CD4-positive, alpha-beta memory T cell (primary cell): ENCODE data around the gene RGMA. TPM values are rescaled to one million over a fixed set of nuclear protein-coding genes. Genes with fewer than 3 reads are reported as not detected.

Source experiments
- CTCF ChIA-PET: fragments of 350-600 bp; sonication (Branson Sonifier 250); formaldehyde crosslinking; loops from one replicate; lab custom pipeline; 2021; ENCODE audit warnings: inconsistent platforms; ENCODE audit not compliant: partially characterized antibody; lab: Charles Lee
- POLR2A ChIA-PET: fragments of 350-600 bp; sonication (Branson Sonifier 250); formaldehyde crosslinking; loops from one replicate; lab custom pipeline; 2021; ENCODE audit not compliant: partially characterized antibody; lab: Charles Lee
- DNase-seq, 5 donors: peaks; one replicate each; pipeline versions ENCODE4 v3.0.0 to v3.0.0-alpha.2; 2020 to 2022; ENCODE audit warnings: mixed read lengths in 1 of 5
- H3K27ac ChIP-seq: one replicate; pipeline ENCODE4 v1.7.0; 2013; ENCODE audit warnings: low read depth, low read length
- H3K27me3 ChIP-seq: 2 replicates; pipeline ENCODE4 v1.7.0; 2013; ENCODE audit warnings: mild to moderate bottlenecking, low read length, moderate library complexity; ENCODE audit not compliant: insufficient read depth
- H3K36me3 ChIP-seq: 2 replicates; pipeline ENCODE4 v1.7.0; 2013; ENCODE audit warnings: mild to moderate bottlenecking, low read length, moderate library complexity; ENCODE audit not compliant: insufficient read depth
- H3K4me1 ChIP-seq: 2 replicates; pipeline ENCODE4 v1.7.0; 2013; ENCODE audit warnings: mild to moderate bottlenecking, low read length, moderate library complexity; ENCODE audit not compliant: insufficient read depth
- H3K4me3 ChIP-seq, 2 donors: one replicate each; pipeline ENCODE4 v1.7.0; 2013; ENCODE audit warnings: low read length in 2 of 2, mild to moderate bottlenecking in 1 of 2
- H3K9me3 ChIP-seq, 2 donors: one replicate each; pipeline ENCODE4 v1.7.0; 2013; ENCODE audit warnings: low read length in 2 of 2, control low read depth in 1 of 2; ENCODE audit not compliant: control insufficient read depth in 1 of 2
- H3K27ac Mint-ChIP-seq, 7 donors: one replicate each; pipeline ENCODE4 v1.8.0; 2020 to 2021; ENCODE audit warnings: mixed read lengths in 7 of 7, mild to moderate bottlenecking in 6 of 7, inconsistent platforms in 3 of 7, moderate library complexity in 3 of 7
- H3K27me3 Mint-ChIP-seq, 2 donors: one replicate each; pipeline ENCODE4 v1.8.0; 2020 to 2021; ENCODE audit warnings: mixed read lengths in 2 of 2
- H3K36me3 Mint-ChIP-seq, 2 donors: one replicate each; pipeline ENCODE4 v1.8.0; 2020 to 2021; ENCODE audit warnings: mixed read lengths in 2 of 2, inconsistent platforms in 1 of 2, mild to moderate bottlenecking in 1 of 2
- H3K4me1 Mint-ChIP-seq, 4 donors: one replicate each; pipeline ENCODE4 v1.8.0; 2020 to 2021; ENCODE audit warnings: mixed read lengths in 4 of 4, mild to moderate bottlenecking in 1 of 4
- H3K4me3 Mint-ChIP-seq, 8 donors: one replicate each; pipeline ENCODE4 v1.8.0; 2020 to 2021; ENCODE audit warnings: mixed read lengths in 8 of 8, mild to moderate bottlenecking in 7 of 8, moderate library complexity in 6 of 8, inconsistent platforms in 3 of 8
- H3K9me3 Mint-ChIP-seq, 8 donors: one replicate each; pipeline ENCODE4 v1.8.0; 2020 to 2021; ENCODE audit warnings: mixed read lengths in 8 of 8, mild to moderate bottlenecking in 5 of 8, inconsistent platforms in 3 of 8, moderate library complexity in 1 of 8
- intact Hi-C: fragments of 100-400 bp; cut with micrococcal nuclease; formaldehyde crosslinking; loops from one replicate; pipeline ENCODE4 v1.15.1; 2023
- polyA plus RNA-seq, 2 donors: library from polyadenylated mRNA; unstranded; fragments of 300-500 nt; fragmentation: Illumina TruSeq; gene quantifications; one replicate each; pipeline ENCODE4 v1.2.3, GENCODE V29; 2021
- total RNA-seq, 2 experiments: library from RNA; stranded (reverse); gene quantifications; one replicate each; pipeline ENCODE4 v1.2.3, GENCODE V29; 2021

Gene RGMA
- total and polyA plus RNA-seq, 4 experiments from 2014 or later = not detected

GRCh38 chr15:93073465-93073952 lies 15.5 kb downstream of the RGMA start:
- H3K27me3 ChIP-seq = peaks cover 22% of the 10 kb centered on the region
- POLR2A ChIA-PET = interaction anchor here (1.1 kb wide), 1 partner anchor 11 kb away, joined by 3 read pairs; no protein-coding TSS in a partner anchor

GRCh38 chr15:93072411-93073394 lies 16.3 kb downstream of the RGMA start:
- ChIA-PET POLR2A (no interaction called here), CTCF (interaction anchor here (1.4 kb wide), 1 partner anchor 13 kb away, joined by 3 read pairs; no protein-coding TSS in a partner anchor)
- peaks cover 43 to 45% of the 10 kb centered on the region in 2 donors for H3K27me3 Mint-ChIP-seq

More at GRCh38 chr15:93073465-93073952, 15.5 kb downstream of the RGMA start:
- Histone ChIP-seq H3K4me1 (peaks cover 18% of the 10 kb centered on the region), H3K9me3 (no peaks in the 10 kb centered on the region), H3K36me3 (no peaks in the 10 kb centered on the region), H3K4me3 (no peak overlapping the region), H3K27ac (no peak overlapping the region)
- peak in 1 of 5 donors; percentile 6 for DNase-seq
- intact Hi-C loops = no loop called here
- no peaks in the 10 kb centered on the region for H3K9me3 Mint-ChIP-seq
- H3K4me3 Mint-ChIP-seq = peak overlapping the region; percentile 66 to 91 (median 82)
- H3K36me3 Mint-ChIP-seq = no peaks in the 10 kb centered on the region
- peaks cover 43 to 50% of the 10 kb centered on the region in 2 donors for H3K27me3 Mint-ChIP-seq
- H3K4me1 Mint-ChIP-seq = peaks cover 8 to 24% (median 14%) of the 10 kb centered on the region in 4 donors
- CTCF ChIA-PET = interaction anchor here (1.4 kb wide), 1 partner anchor 14 kb away, joined by 3 read pairs; no protein-coding TSS in a partner anchor
- H3K27ac Mint-ChIP-seq = peak overlapping the region in 1 of 7 donors; percentile 88

GRCh38 chr15:93072011-93072410 lies 17.0 kb downstream of the RGMA start:
- H3K27me3 Mint-ChIP-seq = peaks cover 40 to 45% of the 10 kb centered on the region in 2 donors
- Histone ChIP-seq H3K36me3 (no peaks in the 10 kb centered on the region), H3K4me1 (peaks cover 18% of the 10 kb centered on the region), H3K27me3 (peaks cover 22% of the 10 kb centered on the region), H3K4me3 (no peak overlapping the region), H3K27ac (no peak overlapping the region), H3K9me3 (no peaks in the 10 kb centered on the region)
- H3K4me3 Mint-ChIP-seq = peak overlapping the region; percentile 4 to 79 (median 58)
- intact Hi-C loops = no loop called here
- no peak for DNase-seq
- H3K27ac Mint-ChIP-seq = no peak overlapping the region
- ChIA-PET CTCF (no interaction called here), POLR2A (no interaction called here)
- H3K36me3 Mint-ChIP-seq = no peaks in the 10 kb centered on the region
- peaks cover 8 to 24% (median 14%) of the 10 kb centered on the region in 4 donors for H3K4me1 Mint-ChIP-seq
- no peaks in the 10 kb centered on the region for H3K9me3 Mint-ChIP-seq

More at GRCh38 chr15:93072411-93073394, 16.3 kb downstream of the RGMA start:
- Histone ChIP-seq H3K36me3 (no peaks in the 10 kb centered on the region), H3K27ac (no peak overlapping the region), H3K9me3 (no peaks in the 10 kb centered on the region), H3K4me1 (peaks cover 18% of the 10 kb centered on the region), H3K4me3 (no peak overlapping the region), H3K27me3 (peaks cover 22% of the 10 kb centered on the region)
- DNase-seq = no peak
- Mint-ChIP-seq H3K36me3 (no peaks in the 10 kb centered on the region), H3K9me3 (no peaks in the 10 kb centered on the region), H3K4me1 (peaks cover 8 to 24% (median 14%) of the 10 kb centered on the region in 4 donors), H3K4me3 (peak overlapping the region; percentile 4 to 79 (median 58)), H3K27ac (no peak overlapping the region)
- intact Hi-C loops = no loop called here

- Histone ChIP-seq H3K27me3 (peaks cover 22% of the 10 kb centered on the region), H3K4me1 (peaks cover 18% of the 10 kb centered on the region), H3K36me3 (no peaks in the 10 kb centered on the region), H3K4me3 (no peak overlapping the region), H3K27ac (no peak overlapping the region), H3K9me3 (no peaks in the 10 kb centered on the region)
- Mint-ChIP-seq H3K4me3 (peak overlapping the region in 4 of 8 donors; percentile 4 to 79 (median 60)), H3K9me3 (no peaks in the 10 kb centered on the region), H3K27me3 (peaks cover 40% of the 10 kb centered on the region in 2 donors), H3K27ac (no peak overlapping the region), H3K36me3 (no peaks in the 10 kb centered on the region), H3K4me1 (peaks cover 8 to 24% (median 14%) of the 10 kb centered on the region in 4 donors)
- intact Hi-C loops = no loop called here
- CTCF ChIA-PET = no interaction called here
- POLR2A ChIA-PET = no interaction called here
- DNase-seq = no peak
Measured at GRCh38 chr15:93071469-93071936, 17.5 kb downstream of the RGMA start.

- Mint-ChIP-seq H3K4me1 (peaks cover 8 to 24% (median 14%) of the 10 kb centered on the region in 4 donors), H3K36me3 (no peaks in the 10 kb centered on the region), H3K27me3 (peaks cover 34 to 37% of the 10 kb centered on the region in 2 donors), H3K27ac (no peak overlapping the region), H3K4me3 (no peak overlapping the region), H3K9me3 (no peaks in the 10 kb centered on the region)
- peaks cover 22% of the 10 kb centered on the region for H3K27me3 ChIP-seq
- no peak overlapping the region for H3K4me3 ChIP-seq
- ChIA-PET POLR2A (no interaction called here), CTCF (interaction anchor here (1.0 to 1.9 kb wide), 2 partner anchors 17 to 40 kb away, joined by 4 to 5 read pairs; no protein-coding TSS in a partner anchor)
- H3K27ac ChIP-seq = no peak overlapping the region
- DNase-seq = no peak
- H3K9me3 ChIP-seq = no peaks in the 10 kb centered on the region
- H3K36me3 ChIP-seq = no peaks in the 10 kb centered on the region
- peaks cover 18% of the 10 kb centered on the region for H3K4me1 ChIP-seq
- intact Hi-C loops = no loop called here
Measured at GRCh38 chr15:93070551-93071296, 18.3 kb downstream of the RGMA start.

- Mint-ChIP-seq H3K4me1 (peaks cover 8 to 24% (median 14%) of the 10 kb centered on the region in 4 donors), H3K36me3 (no peaks in the 10 kb centered on the region), H3K9me3 (no peaks in the 10 kb centered on the region), H3K27me3 (peaks cover 30 to 36% of the 10 kb centered on the region in 2 donors), H3K4me3 (no peak overlapping the region), H3K27ac (no peak overlapping the region)
- Histone ChIP-seq H3K4me3 (no peak overlapping the region), H3K4me1 (peaks cover 18% of the 10 kb centered on the region), H3K27ac (no peak overlapping the region), H3K27me3 (peaks cover 22% of the 10 kb centered on the region), H3K36me3 (no peaks in the 10 kb centered on the region), H3K9me3 (no peaks in the 10 kb centered on the region)
- ChIA-PET POLR2A (no interaction called here), CTCF (interaction anchor here (1.0 to 1.9 kb wide), 2 partner anchors 18 to 40 kb away, joined by 4 to 5 read pairs; no protein-coding TSS in a partner anchor)
- intact Hi-C loops = no loop called here
- DNase-seq = no peak
Measured at GRCh38 chr15:93070132-93070531, 18.9 kb downstream of the RGMA start.
